ENCODE data around the gene NCEH1. TPM values are rescaled to one million over a fixed set of nuclear protein-coding genes. Genes with fewer than 3 reads are reported as not detected.

Gene NCEH1
- total and polyA plus RNA-seq, 4 donors: 1.1 to 32.3 (median 2.5) TPM

GRCh38 chr3:172648747-172649146, 62.1 kb downstream of the NCEH1 start:
- no peak overlapping the region for H3K4me3 ChIP-seq (ENCODE audit: low read depth in 1 of 3, low read length in 3 of 3)
- H3K27me3 ChIP-seq (ENCODE audit: control insufficient read depth in 4 of 4, insufficient read depth in 4 of 4, low read length in 3 of 4): no peaks in the 10 kb centered on the region
- H3K36me3 ChIP-seq (ENCODE audit: control insufficient read depth in 4 of 4, insufficient read depth in 3 of 4, low read depth in 1 of 4, low read length in 3 of 4): no peaks in the 10 kb centered on the region
- no peak for TF ChIP-seq JUND (IDR thresholded peaks at IDR 0.05)
- no peak for TF ChIP-seq EGR1 (IDR thresholded peaks at IDR 0.05; ENCODE audit: low read depth in 2 of 2)
- TF ChIP-seq ZBTB33 (IDR thresholded peaks at IDR 0.05): no peak
- TF ChIP-seq FOXA1 (IDR thresholded peaks at IDR 0.05): no peak
- TF ChIP-seq CTCF (IDR thresholded peaks at IDR 0.05; ENCODE audit: low read depth, low read length, missing input control): no peak
- no peak for TF ChIP-seq YY1 (IDR thresholded peaks at IDR 0.05)
- TF ChIP-seq ATF3 (IDR thresholded peaks at IDR 0.05): no peak
- TF ChIP-seq HNF4A (conservative IDR thresholded peaks at IDR 0.05): no peak
- TF ChIP-seq HNF4G (IDR thresholded peaks at IDR 0.05): no peak
- TF ChIP-seq TAF1 (conservative IDR thresholded peaks at IDR 0.05): no peak
- no peak for TF ChIP-seq GABPA (IDR thresholded peaks at IDR 0.05 in 1 of 2, conservative IDR thresholded peaks at IDR 0.05 in 1 of 2)
- no peak for TF ChIP-seq FOXA2 (IDR thresholded peaks at IDR 0.05)
- no peak for TF ChIP-seq RXRA (IDR thresholded peaks at IDR 0.05)
- WGBS: 94% methylated on average over 9 of the region's 9 CpGs
- H3K27ac ChIP-seq (ENCODE audit: low read depth in 1 of 2, low read length in 2 of 2): no peak overlapping the region
- no peaks in the 10 kb centered on the region for H3K9me3 ChIP-seq (ENCODE audit: control insufficient read depth in 4 of 4, low read length in 3 of 4)
- H3K9ac ChIP-seq (ENCODE audit: low read depth in 1 of 2, low read length in 2 of 2): no peak overlapping the region
- no peak for DNase-seq (ENCODE audit: low spot score)
- H3K4me1 ChIP-seq (ENCODE audit: control insufficient read depth in 4 of 4, insufficient read depth in 4 of 4, low read length in 3 of 4): peaks cover 0 to 9% (median 3%) of the 10 kb centered on the region in 4 donors

- Histone ChIP-seq H3K27me3 (ENCODE audit: control insufficient read depth in 4 of 4, insufficient read depth in 4 of 4, low read length in 3 of 4) (no peaks in the 10 kb centered on the region), H3K27ac (ENCODE audit: low read depth in 1 of 2, low read length in 2 of 2) (no peak overlapping the region), H3K36me3 (ENCODE audit: control insufficient read depth in 4 of 4, insufficient read depth in 3 of 4, low read depth in 1 of 4, low read length in 3 of 4) (no peaks in the 10 kb centered on the region), H3K4me3 (ENCODE audit: low read depth in 1 of 3, low read length in 3 of 3) (no peak overlapping the region), H3K9me3 (ENCODE audit: control insufficient read depth in 4 of 4, low read length in 3 of 4) (no peaks in the 10 kb centered on the region), H3K4me1 (ENCODE audit: control insufficient read depth in 4 of 4, insufficient read depth in 4 of 4, low read length in 3 of 4) (peaks cover 0 to 9% (median 3%) of the 10 kb centered on the region in 4 donors), H3K9ac (ENCODE audit: low read depth in 1 of 2, low read length in 2 of 2) (no peak overlapping the region)
- WGBS: 74% methylated on average over 14 of the region's 14 CpGs
- DNase-seq (ENCODE audit: low spot score): no peak
- TF ChIP-seq JUND (IDR thresholded peaks at IDR 0.05): no peak
- no peak for TF ChIP-seq NR2F2 (IDR thresholded peaks at IDR 0.05)
- no peak for TF ChIP-seq TAF1 (conservative IDR thresholded peaks at IDR 0.05)
- no peak for TF ChIP-seq YY1 (IDR thresholded peaks at IDR 0.05)
- no peak for TF ChIP-seq MAX (IDR thresholded peaks at IDR 0.05)
- TF ChIP-seq RXRA (IDR thresholded peaks at IDR 0.05): no peak
- no peak for TF ChIP-seq HNF4A (conservative IDR thresholded peaks at IDR 0.05)
- no peak for TF ChIP-seq CTCF (IDR thresholded peaks at IDR 0.05; ENCODE audit: low read depth, low read length, missing input control)
- no peak for TF ChIP-seq RAD21 (IDR thresholded peaks at IDR 0.05)
- TF ChIP-seq ZBTB33 (IDR thresholded peaks at IDR 0.05): no peak
- TF ChIP-seq FOXA2 (IDR thresholded peaks at IDR 0.05): no peak
- TF ChIP-seq EGR1 (IDR thresholded peaks at IDR 0.05; ENCODE audit: low read depth in 2 of 2): no peak
- TF ChIP-seq HNF4G (IDR thresholded peaks at IDR 0.05): no peak
- TF ChIP-seq FOXA1 (IDR thresholded peaks at IDR 0.05): no peak
- TF ChIP-seq SP1 (IDR thresholded peaks at IDR 0.05): no peak
- no peak for TF ChIP-seq ATF3 (IDR thresholded peaks at IDR 0.05)
- TF ChIP-seq GABPA (IDR thresholded peaks at IDR 0.05 in 1 of 2, conservative IDR thresholded peaks at IDR 0.05 in 1 of 2): no peak
- no peak for TF ChIP-seq REST (IDR thresholded peaks at IDR 0.05)
These were observed 63.0 kb downstream of the NCEH1 start for GRCh38 chr3:172647823-172648222.

Measured in liver (tissue), 9 donors.